B cell (primary cell): ENCODE measurements around the gene CFAP221.

Experiments used
- CTCF ChIP-seq: fragments of 200-600 bp; IDR thresholded peaks from one replicate; pipeline ENCODE4 v1.8.0; 2022; ENCODE audit warnings: antibody characterized with exemption, mild to moderate bottlenecking
- EZH2 ChIP-seq: IDR thresholded peaks from 2 replicates; pipeline ENCODE4 v1.6.1; 2012; ENCODE audit warnings: borderline replicate concordance, low read depth, mild to moderate bottlenecking, moderate library complexity, low read length; ENCODE audit not compliant: insufficient read depth, poor library complexity, severe bottlenecking

DNA sequence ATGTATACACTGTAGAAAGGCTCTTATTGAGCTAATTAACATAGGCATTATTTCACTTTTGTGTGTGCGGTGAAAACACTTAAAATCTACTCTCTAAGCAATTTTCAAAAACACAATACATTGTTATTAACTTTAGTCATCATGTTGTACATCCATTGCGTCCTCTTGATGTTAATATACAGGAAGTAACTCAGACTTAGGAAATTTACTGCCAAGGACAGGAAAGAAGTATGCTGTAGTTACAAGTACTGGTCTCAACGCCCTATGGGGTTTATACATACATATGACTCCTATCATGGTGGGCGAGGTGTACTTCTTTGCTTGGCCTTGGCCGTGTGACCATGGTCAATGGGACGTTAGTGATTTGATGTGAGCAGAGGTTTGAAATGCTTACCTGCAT lies 35.5 kb upstream of the CFAP221 start:
- TF ChIP-seq CTCF (no peak), EZH2 (no peak)
